BLaER1 (cell line): Measurements from ENCODE around the gene PIGN.
"Not testable (repeated sequence)": the region's sequence is repeated elsewhere in the genome, so short reads cannot be mapped to it uniquely, and the experiment has no call there.

Experiments used
- H3K27ac ChIP-seq: shearing (Covaris generic); formaldehyde crosslinking; 2 replicates; pipeline ENCODE4 v1.8.1; 2022
- H3K27me3 ChIP-seq: shearing (Covaris generic); formaldehyde crosslinking; 2 replicates; pipeline ENCODE4 v1.8.1; 2022
- H3K36me3 ChIP-seq: shearing (Covaris generic); formaldehyde crosslinking; 2 replicates; pipeline ENCODE4 v1.8.1; 2022
- H3K4me1 ChIP-seq: shearing (Covaris generic); formaldehyde crosslinking; 2 replicates; pipeline ENCODE4 v1.8.1; 2022
- H3K4me2 ChIP-seq: shearing (Covaris generic); formaldehyde crosslinking; 2 replicates; pipeline ENCODE4 v1.8.1; 2022
- H3K4me3 ChIP-seq: shearing (Covaris generic); formaldehyde crosslinking; 2 replicates; pipeline ENCODE4 v1.8.1; 2022
- H3K9ac ChIP-seq: shearing (Covaris generic); formaldehyde crosslinking; 2 replicates; pipeline ENCODE4 v1.8.1; 2022
- H3K9me3 ChIP-seq: shearing (Covaris generic); formaldehyde crosslinking; 2 replicates; pipeline ENCODE4 v1.8.1; 2022
- H4K20me1 ChIP-seq: shearing (Covaris generic); formaldehyde crosslinking; 2 replicates; pipeline ENCODE4 v1.8.1; 2022
- Cebpa-rat ChIP-seq: shearing (Covaris generic); IDR thresholded peaks from 2 replicates; pipeline ENCODE4 v1.8.1; 2022

The PIGN gene

GRCh38 chr18:62045316-62045715 lies 141.5 kb downstream of the PIGN start:
- Histone ChIP-seq H3K27ac (no peak overlapping the region), H3K27me3 (no peaks in the 10 kb centered on the region), H4K20me1 (no peaks in the 10 kb centered on the region), H3K36me3 (0 out of 2 replicates have a peak, but pooled peaks cover 8% of the 10 kb centered on the region), H3K4me1 (no peaks in the 10 kb centered on the region), H3K4me3 (no peak overlapping the region), H3K9me3 (peaks cover 6% of the 10 kb centered on the region; the same call in 1 of the 2 replicates), H3K4me2 (no peak overlapping the region), H3K9ac (no peak overlapping the region)
- TF ChIP-seq Cebpa-rat = no peak

DNA sequence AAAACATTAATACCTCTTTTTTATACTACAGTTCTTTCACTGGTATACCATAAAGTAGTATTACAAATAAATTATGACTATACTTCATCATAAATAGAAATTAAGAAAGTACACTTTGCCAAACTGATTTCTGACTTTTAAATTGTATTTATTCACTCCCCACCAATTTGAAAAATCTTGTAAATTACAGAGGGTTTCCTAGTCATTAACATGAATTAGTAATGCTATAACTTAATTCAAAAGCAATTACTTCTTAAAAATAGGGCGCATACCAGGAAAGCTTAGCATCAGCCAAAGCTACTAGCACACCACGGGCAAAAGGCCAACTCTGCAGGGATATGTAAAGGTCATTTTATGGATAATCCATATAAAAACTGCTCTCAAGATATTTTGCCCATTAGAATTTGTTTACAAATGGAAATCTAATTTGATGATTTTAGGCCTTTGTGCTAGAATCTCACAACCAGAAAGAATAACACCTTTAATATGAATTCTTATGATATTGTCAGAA lies 142.3 kb downstream of the PIGN start:
- no peak overlapping the region for H3K27ac ChIP-seq
- H3K4me1 ChIP-seq = no peaks in the 10 kb centered on the region
- 0 out of 2 replicates have a peak, but pooled peaks cover 8% of the 10 kb centered on the region for H3K36me3 ChIP-seq
- no peak overlapping the region for H3K4me3 ChIP-seq
- H3K9ac ChIP-seq = no peak overlapping the region
- no peak for TF ChIP-seq Cebpa-rat
- no peak overlapping the region for H3K4me2 ChIP-seq
- no peaks in the 10 kb centered on the region for H3K27me3 ChIP-seq
- H4K20me1 ChIP-seq = no peaks in the 10 kb centered on the region
- H3K9me3 ChIP-seq = peaks cover 6% of the 10 kb centered on the region; the same call in 1 of the 2 replicates

- H3K36me3 ChIP-seq = no peaks in the 10 kb centered on the region
- no peak overlapping the region for H3K27ac ChIP-seq
- H3K9me3 ChIP-seq = no peaks in the 10 kb centered on the region
- H3K27me3 ChIP-seq = no peaks in the 10 kb centered on the region
- H3K4me3 ChIP-seq = no peak overlapping the region
- no peak for TF ChIP-seq Cebpa-rat
- H3K4me2 ChIP-seq = no peak overlapping the region
- H4K20me1 ChIP-seq = no peaks in the 10 kb centered on the region
- no peaks in the 10 kb centered on the region for H3K4me1 ChIP-seq
- H3K9ac ChIP-seq = no peak overlapping the region
Measured at GRCh38 chr18:62037989-62038778, 148.7 kb downstream of the PIGN start.

DNA sequence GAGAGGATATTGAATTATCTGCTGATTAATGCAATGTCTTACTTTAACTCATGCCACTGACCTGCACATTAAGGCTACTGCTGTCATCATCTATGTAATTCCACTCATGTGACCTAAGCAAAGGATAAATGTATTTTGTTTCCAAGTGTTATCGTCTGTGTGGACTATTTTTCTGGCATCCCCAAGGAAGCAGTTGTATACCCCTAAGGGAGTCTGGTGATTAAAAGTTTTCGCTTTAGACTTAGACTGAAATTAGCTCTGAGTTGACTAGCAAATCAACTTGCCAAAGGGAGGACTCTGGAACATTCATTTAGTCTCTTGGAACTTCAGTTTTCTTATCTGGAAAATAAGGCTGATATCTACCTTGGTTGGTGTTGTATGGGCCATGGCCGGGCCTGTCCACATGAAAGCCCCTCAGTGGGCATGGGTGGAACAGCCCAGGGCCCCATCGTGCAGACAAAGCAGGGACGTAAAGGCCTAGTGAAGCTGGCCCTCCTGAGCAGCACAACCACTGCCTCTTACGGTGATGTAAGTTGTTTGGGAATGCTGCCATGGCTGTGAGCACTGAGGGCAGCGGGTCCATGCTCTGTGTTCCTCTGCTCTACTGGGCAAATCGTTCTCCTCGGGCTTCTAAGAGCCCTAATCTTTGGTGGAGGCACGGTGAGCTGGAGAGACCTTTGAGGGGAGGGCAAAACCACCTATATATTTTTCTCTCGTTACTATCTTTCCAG lies 149.7 kb downstream of the PIGN start:
- Histone ChIP-seq H3K9me3 (no peaks in the 10 kb centered on the region), H3K9ac (no peak overlapping the region), H3K4me2 (no peak overlapping the region)

DNA sequence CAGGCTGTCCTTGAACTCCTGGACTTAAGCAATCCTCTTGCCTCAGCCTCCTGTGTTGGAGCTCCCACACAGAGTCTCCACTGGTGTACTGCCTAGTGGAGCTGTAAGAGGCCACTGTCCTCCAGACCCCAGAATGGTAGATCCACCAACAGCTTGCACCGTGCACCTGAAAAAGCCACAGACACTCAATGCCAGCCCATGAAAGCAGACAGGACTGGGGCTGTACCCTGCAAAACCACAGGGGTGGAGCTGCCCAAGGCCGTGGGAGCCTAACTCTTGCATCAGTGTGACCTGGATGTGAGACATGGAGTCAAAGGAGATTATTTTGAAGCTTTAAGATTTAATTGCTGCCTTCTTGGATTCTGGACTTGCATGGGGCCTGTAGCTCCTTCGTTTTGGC lies 152.6 kb downstream of the PIGN start:
- not testable (repeated sequence) for H3K9ac ChIP-seq, H3K27ac ChIP-seq, H3K4me3 ChIP-seq

More for the DNA sequence above, 149.7 kb downstream of the PIGN start:
- no peaks in the 10 kb centered on the region for H3K4me1 ChIP-seq
- no peaks in the 10 kb centered on the region for H4K20me1 ChIP-seq
- H3K27ac ChIP-seq = no peak overlapping the region
- H3K27me3 ChIP-seq = no peaks in the 10 kb centered on the region
- H3K4me3 ChIP-seq = no peak overlapping the region
- no peaks in the 10 kb centered on the region for H3K36me3 ChIP-seq
- no peak for TF ChIP-seq Cebpa-rat

DNA sequence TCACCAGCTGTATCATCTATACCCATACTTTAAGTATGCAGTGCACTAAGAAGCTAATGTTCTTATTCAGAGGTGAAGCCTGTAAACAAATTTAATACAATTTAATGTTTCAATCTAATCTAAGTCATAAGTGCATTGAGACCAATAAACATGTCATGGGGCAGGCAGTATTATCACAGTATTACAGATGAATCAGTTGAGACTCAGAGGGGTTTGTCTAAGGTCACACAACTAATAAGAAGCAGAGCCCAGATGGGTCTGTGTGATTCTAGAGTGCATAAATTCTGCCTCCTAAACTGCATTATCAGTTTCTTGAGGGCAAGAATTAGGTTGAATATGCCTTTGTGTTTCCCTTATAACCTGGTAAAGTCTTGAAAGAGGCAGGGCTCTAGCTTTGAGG lies 153.1 kb downstream of the PIGN start:
- Histone ChIP-seq H3K27ac (no peak overlapping the region), H3K27me3 (no peaks in the 10 kb centered on the region), H3K4me3 (no peak overlapping the region), H4K20me1 (no peaks in the 10 kb centered on the region), H3K9me3 (no peaks in the 10 kb centered on the region), H3K36me3 (no peaks in the 10 kb centered on the region), H3K4me1 (no peaks in the 10 kb centered on the region), H3K9ac (no peak overlapping the region), H3K4me2 (no peak overlapping the region)
- TF ChIP-seq Cebpa-rat = no peak

More for the DNA sequence above, 152.6 kb downstream of the PIGN start:
- H3K27me3 ChIP-seq, H3K4me2 ChIP-seq, H3K9me3 ChIP-seq, H4K20me1 ChIP-seq, H3K36me3 ChIP-seq, H3K4me1 ChIP-seq: not testable (repeated sequence)

DNA sequence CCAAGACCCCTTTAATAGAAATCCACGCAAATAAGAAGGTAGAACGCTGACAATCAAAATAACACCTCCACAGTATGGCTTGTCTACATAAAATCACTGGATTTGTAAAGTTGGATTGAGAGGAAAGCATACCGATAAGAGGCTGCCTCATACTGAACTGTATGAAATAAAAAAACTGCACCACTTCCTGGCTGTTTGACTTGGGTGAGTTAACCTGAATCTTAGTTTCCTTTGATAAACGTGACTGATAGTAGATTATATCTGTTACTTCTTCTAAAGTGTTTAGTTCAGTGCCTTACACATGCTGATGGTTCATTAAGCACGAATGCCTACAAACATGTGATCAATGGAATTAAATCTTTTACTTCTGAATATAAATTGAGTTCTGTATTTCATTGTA lies 153.6 kb downstream of the PIGN start:
- TF ChIP-seq Cebpa-rat = no peak
- Histone ChIP-seq H3K27me3 (no peaks in the 10 kb centered on the region), H3K9me3 (no peaks in the 10 kb centered on the region), H3K4me1 (no peaks in the 10 kb centered on the region), H3K9ac (no peak overlapping the region), H4K20me1 (no peaks in the 10 kb centered on the region), H3K4me3 (no peak overlapping the region), H3K4me2 (no peak overlapping the region), H3K27ac (no peak overlapping the region), H3K36me3 (no peaks in the 10 kb centered on the region)

GRCh38 chr18:62030091-62030985 lies 156.5 kb downstream of the PIGN start:
- H3K9ac ChIP-seq = no peak overlapping the region
- no peaks in the 10 kb centered on the region for H4K20me1 ChIP-seq
- H3K4me1 ChIP-seq = no peaks in the 10 kb centered on the region
- no peaks in the 10 kb centered on the region for H3K36me3 ChIP-seq
- H3K27me3 ChIP-seq = no peaks in the 10 kb centered on the region
- H3K4me2 ChIP-seq = no peak overlapping the region
- TF ChIP-seq Cebpa-rat = no peak
- no peaks in the 10 kb centered on the region for H3K9me3 ChIP-seq
- H3K27ac ChIP-seq = no peak overlapping the region
- no peak overlapping the region for H3K4me3 ChIP-seq

DNA sequence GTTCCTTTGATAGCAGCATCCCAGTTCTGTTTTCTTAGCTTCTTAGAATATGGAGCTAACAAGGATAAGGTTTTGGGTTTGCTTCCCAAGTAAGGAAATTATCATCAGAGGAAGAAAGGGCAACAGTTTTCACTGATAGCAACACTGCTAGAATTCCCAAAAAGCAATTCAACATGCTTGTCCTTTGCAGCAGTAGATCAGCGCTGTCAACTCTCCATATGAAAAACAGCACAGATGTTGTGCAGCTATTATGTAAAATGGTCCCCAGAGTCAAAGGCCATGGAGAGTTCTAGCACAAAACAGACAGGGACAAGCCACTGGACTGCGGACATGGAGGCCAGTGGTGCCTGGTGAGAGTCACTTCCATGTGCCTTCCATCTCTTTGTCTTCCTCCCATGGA lies 158.1 kb downstream of the PIGN start:
- TF ChIP-seq Cebpa-rat = no peak
- H3K9me3 ChIP-seq = no peaks in the 10 kb centered on the region
- H3K27ac ChIP-seq = no peak overlapping the region
- no peaks in the 10 kb centered on the region for H4K20me1 ChIP-seq
- H3K4me2 ChIP-seq = no peak overlapping the region
- H3K9ac ChIP-seq = no peak overlapping the region
- no peaks in the 10 kb centered on the region for H3K36me3 ChIP-seq
- H3K27me3 ChIP-seq = no peaks in the 10 kb centered on the region
- H3K4me1 ChIP-seq = no peaks in the 10 kb centered on the region
- no peak overlapping the region for H3K4me3 ChIP-seq
